ENCODE data around the gene TWF2. TPM values are rescaled to one million over a fixed set of nuclear protein-coding genes. Genes with fewer than 3 reads are reported as not detected.

Gene TWF2
- total RNA-seq, 2 donors from 2014 or later: 52.2 to 69.2 TPM

- H3K9me3 ChIP-seq: no peaks in the 10 kb centered on the region
- no peaks in the 10 kb centered on the region for H3K36me3 ChIP-seq
- H3K27ac ChIP-seq: no peak overlapping the region
- no peak for TF ChIP-seq CTCF (IDR thresholded peaks at IDR 0.05)
- peaks cover 0 to 4% of the 10 kb centered on the region in 2 donors for H3K4me1 ChIP-seq (ENCODE audit: control insufficient read depth in 1 of 2, low read depth in 2 of 2)
- no peak overlapping the region for H3K4me3 ChIP-seq
- DNase-seq (ENCODE audit: low spot score): no peak
- ATAC-seq (ENCODE audit: insufficient number of reproducible peaks, low FRiP score, low read depth): no peak
- H3K27me3 ChIP-seq (replicated peaks; ENCODE audit: insufficient read depth): no peaks in the 10 kb centered on the region
These were observed 57.4 kb downstream of the TWF2 start for GRCh38 chr3:52181543-52181942.

Other genes starting within 250 kb of the TWF2 start
- gene RPL29, start 243.3 kb downstream of the TWF2 start, total RNA-seq: 100 to 1,000 TPM; 642 to 718 TPM
- gene DUSP7, start 182.6 kb downstream of the TWF2 start, total RNA-seq: 10 to 100 TPM; 41.1 to 42.2 TPM
- gene POC1A, start 84.7 kb downstream of the TWF2 start, total RNA-seq: 1 to 10 TPM in 1 of 2 donors, not detected in 1; 8.1 TPM
- gene ALAS1, start 41.0 kb downstream of the TWF2 start, total RNA-seq: 10 to 100 TPM; 28.4 to 33.3 TPM
- not detected for gene TLR9, start 13.5 kb downstream of the TWF2 start, total RNA-seq
- gene PPM1M, start 6.6 kb upstream of the TWF2 start, total RNA-seq: 10 to 100 TPM; 41.6 to 51.9 TPM
- 10 to 100 TPM; 44.5 to 66.2 TPM for gene WDR82, start 39.5 kb upstream of the TWF2 start, total RNA-seq
- gene GLYCTK, start 48.7 kb upstream of the TWF2 start, total RNA-seq: 10 to 100 TPM; 14.1 to 14.2 TPM
- 10 to 100 TPM; 14.6 to 21.0 TPM for gene DNAH1, start 77.2 kb upstream of the TWF2 start, total RNA-seq
- 10 to 100 TPM; 55.1 to 67.2 TPM for gene BAP1, start 170.8 kb upstream of the TWF2 start, total RNA-seq
- gene PHF7, start 171.5 kb upstream of the TWF2 start, total RNA-seq: 1 to 10 TPM; 5.9 to 7.6 TPM
- gene SEMA3G, start 205.9 kb upstream of the TWF2 start, total RNA-seq: 10 to 100 TPM; 16.8 to 18.1 TPM
- 1 to 10 TPM; 1.5 to 3.0 TPM for gene TNNC1, start 214.9 kb upstream of the TWF2 start, total RNA-seq
- gene NISCH, start 216.4 kb upstream of the TWF2 start, total RNA-seq: 100 to 1,000 TPM in 1 of 2 donors, 10 to 100 TPM in 1; 95.9 to 124 TPM